ENCODE measurements around the gene HERPUD2. TPM values are rescaled to one million over a fixed set of nuclear protein-coding genes. Genes with fewer than 3 reads are reported as not detected.

HERPUD2 gene
- total and polyA plus RNA-seq, 2 donors (not counting 3 experiments of a cell fraction or from before 2014, with no cell fraction given) = 33.9 to 42.0 TPM

DNA sequence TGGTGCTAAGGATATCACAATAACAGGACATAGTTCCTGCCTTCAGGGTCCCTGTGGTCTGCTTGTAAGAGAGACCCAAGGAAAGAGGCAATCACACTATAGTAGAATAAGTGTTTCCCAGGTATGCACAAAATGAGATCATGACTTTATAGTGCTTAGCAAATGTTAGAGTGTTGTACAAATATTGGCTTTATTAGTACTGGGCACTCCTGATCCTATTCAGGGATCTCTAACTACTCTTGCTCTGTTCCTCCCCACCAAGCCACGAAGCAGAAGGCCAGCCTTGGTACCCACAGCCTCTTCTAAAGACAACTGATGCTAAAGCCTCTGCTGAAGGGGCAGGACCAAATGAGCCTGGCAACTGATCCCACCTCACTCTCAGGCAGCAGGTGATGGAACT lies 75.1 kb downstream of the HERPUD2 start:
- FAIRE-seq (no peak), DNase-seq (ENCODE audit: low read depth, low spot score) (no peak)
- intact Hi-C loops (cut with micrococcal nuclease) (loop anchor here (5.0 to 10.0 kb wide), 3 partner anchors 63 to 548 kb away; no protein-coding TSS in a partner anchor), dilution Hi-C loops (cut with MboI; ENCODE audit: extremely low pct_ligation_motif_present, low sequenced_read_pairs) (no loop called here)
- BruUV-seq (replicated peaks) = no TSS peak
- no peak overlapping the region for H3K9ac ChIP-seq (replicated peaks; ENCODE audit: extremely low read depth, insufficient read depth, low read length)
- no peaks in the 10 kb centered on the region for H3K36me3 ChIP-seq (ENCODE audit: control insufficient read depth in 2 of 2, extremely low read depth in 1 of 2, insufficient read depth in 2 of 2, low read length in 2 of 2)
- H2AFZ ChIP-seq (ENCODE audit: low read depth, low read length) = no peak overlapping the region
- no peak overlapping the region for H3K27ac ChIP-seq (ENCODE audit: insufficient read depth, low read depth, low read length)
- no peak overlapping the region for H3K4me3 ChIP-seq (replicated peaks in 1 of 3; ENCODE audit: insufficient read depth in 1 of 3, low read depth in 1 of 3, low read length in 3 of 3)
- no peaks in the 10 kb centered on the region for H3K79me2 ChIP-seq (ENCODE audit: control insufficient read depth, insufficient read depth, low read length)
- ChIA-PET CTCF (no interaction called here), POLR2A (no interaction called here)
- H3K4me2 ChIP-seq (ENCODE audit: insufficient read depth, low read length) = no peak overlapping the region
- peaks cover 4% of the 10 kb centered on the region for H3K4me1 ChIP-seq (ENCODE audit: control insufficient read depth, extremely low read depth, insufficient read depth, low read length)
- no peaks in the 10 kb centered on the region for H3K9me1 ChIP-seq (replicated peaks; ENCODE audit: control insufficient read depth, extremely low read depth, insufficient read depth, low read length)
- no peaks in the 10 kb centered on the region for H3K9me3 ChIP-seq (replicated peaks; ENCODE audit: control insufficient read depth, insufficient read depth, low read length)
- H4K20me1 ChIP-seq (replicated peaks; ENCODE audit: control insufficient read depth, extremely low read depth, insufficient read depth, low read length) = no peaks in the 10 kb centered on the region
- no peaks in the 10 kb centered on the region for H3K27me3 ChIP-seq (ENCODE audit: control insufficient read depth in 2 of 2, insufficient read depth in 2 of 2, low read length in 2 of 2)
- TF ChIP-seq, protein P1, sequence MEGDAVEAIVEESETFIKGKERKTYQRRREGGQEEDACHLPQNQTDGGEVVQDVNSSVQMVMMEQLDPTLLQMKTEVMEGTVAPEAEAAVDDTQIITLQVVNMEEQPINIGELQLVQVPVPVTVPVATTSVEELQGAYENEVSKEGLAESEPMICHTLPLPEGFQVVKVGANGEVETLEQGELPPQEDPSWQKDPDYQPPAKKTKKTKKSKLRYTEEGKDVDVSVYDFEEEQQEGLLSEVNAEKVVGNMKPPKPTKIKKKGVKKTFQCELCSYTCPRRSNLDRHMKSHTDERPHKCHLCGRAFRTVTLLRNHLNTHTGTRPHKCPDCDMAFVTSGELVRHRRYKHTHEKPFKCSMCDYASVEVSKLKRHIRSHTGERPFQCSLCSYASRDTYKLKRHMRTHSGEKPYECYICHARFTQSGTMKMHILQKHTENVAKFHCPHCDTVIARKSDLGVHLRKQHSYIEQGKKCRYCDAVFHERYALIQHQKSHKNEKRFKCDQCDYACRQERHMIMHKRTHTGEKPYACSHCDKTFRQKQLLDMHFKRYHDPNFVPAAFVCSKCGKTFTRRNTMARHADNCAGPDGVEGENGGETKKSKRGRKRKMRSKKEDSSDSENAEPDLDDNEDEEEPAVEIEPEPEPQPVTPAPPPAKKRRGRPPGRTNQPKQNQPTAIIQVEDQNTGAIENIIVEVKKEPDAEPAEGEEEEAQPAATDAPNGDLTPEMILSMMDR (IDR thresholded peaks at IDR 0.05; ENCODE audit: extremely low read depth in 1 of 2, insufficient read depth in 1 of 2, low read depth in 1 of 2, low read length in 2 of 2) = no peak
- TF ChIP-seq POLR2A (IDR thresholded peaks at IDR 0.05; ENCODE audit: low read depth, low read length) = no peak

- H2AFZ ChIP-seq (ENCODE audit: low read depth, low read length) = no peak overlapping the region
- intact Hi-C loops (cut with micrococcal nuclease) = no loop called here
- no peaks in the 10 kb centered on the region for H3K9me1 ChIP-seq (replicated peaks; ENCODE audit: control insufficient read depth, extremely low read depth, insufficient read depth, low read length)
- H3K9ac ChIP-seq (replicated peaks; ENCODE audit: extremely low read depth, insufficient read depth, low read length) = no peak overlapping the region
- POLR2A ChIA-PET = no interaction called here
- DNase-seq (ENCODE audit: low read depth, low spot score) (no peak), FAIRE-seq (no peak)
- no peak overlapping the region for H3K27ac ChIP-seq (ENCODE audit: insufficient read depth, low read depth, low read length)
- CTCF ChIA-PET = interaction anchor here (1.0 to 1.5 kb wide), 3 partner anchors 8 to 192 kb away, joined by 3 to 6 read pairs (median 5); no protein-coding TSS in a partner anchor
- no peaks in the 10 kb centered on the region for H3K36me3 ChIP-seq (ENCODE audit: control insufficient read depth in 2 of 2, extremely low read depth in 1 of 2, insufficient read depth in 2 of 2, low read length in 2 of 2)
- no peak for TF ChIP-seq FOS (IDR thresholded peaks at IDR 0.05; ENCODE audit: borderline replicate concordance, insufficient read depth, low read length)
- H3K9me3 ChIP-seq (replicated peaks; ENCODE audit: control insufficient read depth, insufficient read depth, low read length) = no peaks in the 10 kb centered on the region
- H3K4me1 ChIP-seq (ENCODE audit: control insufficient read depth, extremely low read depth, insufficient read depth, low read length) = peaks cover 4% of the 10 kb centered on the region
- dilution Hi-C loops (cut with MboI; ENCODE audit: extremely low pct_ligation_motif_present, low sequenced_read_pairs) = no loop called here
- H4K20me1 ChIP-seq (replicated peaks; ENCODE audit: control insufficient read depth, extremely low read depth, insufficient read depth, low read length) = no peaks in the 10 kb centered on the region
- H3K79me2 ChIP-seq (ENCODE audit: control insufficient read depth, insufficient read depth, low read length) = no peaks in the 10 kb centered on the region
- no peaks in the 10 kb centered on the region for H3K27me3 ChIP-seq (ENCODE audit: control insufficient read depth in 2 of 2, insufficient read depth in 2 of 2, low read length in 2 of 2)
- no TSS peak for BruUV-seq (replicated peaks)
- H3K4me2 ChIP-seq (ENCODE audit: insufficient read depth, low read length) = no peak overlapping the region
- H3K4me3 ChIP-seq (replicated peaks in 1 of 3; ENCODE audit: insufficient read depth in 1 of 3, low read depth in 1 of 3, low read length in 3 of 3) = no peak overlapping the region
These were observed 77.9 kb downstream of the HERPUD2 start for GRCh38 chr7:35617041-35617440.

All from endothelial cell of umbilical vein (primary cell).